KMS-11 (cell line): ENCODE measurements around the gene IL1RL1.

Experiments
- H2AFZ ChIP-seq: fragments of 200-600 bp; sonication (generic); 2 replicates; pipeline ENCODE4 v1.6.1; 2016; ENCODE audit warnings: antibody characterized with exemption, mixed run types, low read depth
- H3K27ac ChIP-seq: fragments of 200-600 bp; sonication (generic); 2 replicates; pipeline ENCODE4 v1.6.1; 2016; ENCODE audit warnings: mild to moderate bottlenecking, mixed run types
- H3K27me3 ChIP-seq: fragments of 200-600 bp; sonication (generic); 2 replicates; pipeline ENCODE4 v1.6.1; 2017; ENCODE audit warnings: mild to moderate bottlenecking, low read depth, mixed run types, moderate library complexity; ENCODE audit not compliant: insufficient read depth
- H3K36me3 ChIP-seq: fragments of 200-600 bp; sonication (generic); 2 replicates; pipeline ENCODE4 v1.6.1; 2017; ENCODE audit warnings: mild to moderate bottlenecking, mixed run types; ENCODE audit not compliant: insufficient read depth
- H3K4me1 ChIP-seq: fragments of 200-600 bp; sonication (generic); 2 replicates; pipeline ENCODE4 v1.6.1; 2016; ENCODE audit warnings: mild to moderate bottlenecking, low read depth, mixed run types; ENCODE audit not compliant: poor library complexity, severe bottlenecking
- H3K4me2 ChIP-seq: fragments of 200-600 bp; sonication (generic); 2 replicates; pipeline ENCODE4 v1.7.0; 2016; ENCODE audit warnings: mild to moderate bottlenecking, mixed run types
- H3K4me3 ChIP-seq: fragments of 200-600 bp; sonication (generic); IDR thresholded peaks from 2 replicates; pipeline ENCODE4 v1.6.1; 2017; ENCODE audit warnings: low read depth, low read length, mixed read lengths; ENCODE audit not compliant: insufficient read depth
- H3K79me2 ChIP-seq: fragments of 200-600 bp; sonication (generic); 2 replicates; pipeline ENCODE4 v1.6.1; 2016; ENCODE audit warnings: low read depth, mixed run types; ENCODE audit not compliant: insufficient read depth
- H3K9ac ChIP-seq: fragments of 200-600 bp; sonication (generic); 2 replicates; pipeline ENCODE4 v1.6.1; 2016; ENCODE audit warnings: mild to moderate bottlenecking, mixed run types
- H4K20me1 ChIP-seq: fragments of 200-600 bp; sonication (generic); 2 replicates; pipeline ENCODE4 v1.6.1; 2016; ENCODE audit warnings: mild to moderate bottlenecking, mixed run types; ENCODE audit not compliant: insufficient read depth
- TF ChIP-seq, protein P1 (sequence below): fragments of 200-600 bp; sonication (generic); conservative IDR thresholded peaks from 2 replicates; pipeline ENCODE4 v1.6.1; 2017; ENCODE audit warnings: low read depth, mild to moderate bottlenecking, antibody characterized with exemption, low read length, moderate library complexity, mixed read lengths

IL1RL1 gene

DNA sequence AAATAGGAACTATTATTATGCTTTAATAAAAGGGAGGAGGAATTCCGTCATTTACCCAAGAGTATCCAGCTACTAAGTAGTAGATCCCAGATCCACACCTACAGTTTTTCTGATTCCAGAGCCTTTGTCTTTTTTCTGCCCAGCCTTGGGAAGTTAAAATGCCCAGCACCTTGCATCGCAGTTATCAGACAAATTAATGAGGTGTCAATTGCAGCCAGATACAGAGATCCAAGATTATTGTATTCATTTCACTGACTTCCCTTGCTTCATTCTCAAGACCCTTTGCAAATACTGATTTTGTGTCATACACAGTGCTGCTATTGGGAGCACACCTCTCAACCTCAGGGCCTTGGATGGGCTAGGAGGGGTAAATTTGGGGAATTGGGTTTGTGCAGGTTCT is 45.4 kb downstream of the IL1RL1 start:
- Histone ChIP-seq H3K9ac (no peak overlapping the region), H3K4me1 (peaks cover 8% of the 10 kb centered on the region), H3K79me2 (no peaks in the 10 kb centered on the region), H3K27me3 (no peaks in the 10 kb centered on the region), H4K20me1 (no peaks in the 10 kb centered on the region), H3K4me2 (no peak overlapping the region), H2AFZ (no peak overlapping the region), H3K4me3 (no peak overlapping the region), H3K27ac (no peak overlapping the region), H3K36me3 (no peaks in the 10 kb centered on the region)
- TF ChIP-seq, protein P1, sequence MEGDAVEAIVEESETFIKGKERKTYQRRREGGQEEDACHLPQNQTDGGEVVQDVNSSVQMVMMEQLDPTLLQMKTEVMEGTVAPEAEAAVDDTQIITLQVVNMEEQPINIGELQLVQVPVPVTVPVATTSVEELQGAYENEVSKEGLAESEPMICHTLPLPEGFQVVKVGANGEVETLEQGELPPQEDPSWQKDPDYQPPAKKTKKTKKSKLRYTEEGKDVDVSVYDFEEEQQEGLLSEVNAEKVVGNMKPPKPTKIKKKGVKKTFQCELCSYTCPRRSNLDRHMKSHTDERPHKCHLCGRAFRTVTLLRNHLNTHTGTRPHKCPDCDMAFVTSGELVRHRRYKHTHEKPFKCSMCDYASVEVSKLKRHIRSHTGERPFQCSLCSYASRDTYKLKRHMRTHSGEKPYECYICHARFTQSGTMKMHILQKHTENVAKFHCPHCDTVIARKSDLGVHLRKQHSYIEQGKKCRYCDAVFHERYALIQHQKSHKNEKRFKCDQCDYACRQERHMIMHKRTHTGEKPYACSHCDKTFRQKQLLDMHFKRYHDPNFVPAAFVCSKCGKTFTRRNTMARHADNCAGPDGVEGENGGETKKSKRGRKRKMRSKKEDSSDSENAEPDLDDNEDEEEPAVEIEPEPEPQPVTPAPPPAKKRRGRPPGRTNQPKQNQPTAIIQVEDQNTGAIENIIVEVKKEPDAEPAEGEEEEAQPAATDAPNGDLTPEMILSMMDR: no peak

DNA sequence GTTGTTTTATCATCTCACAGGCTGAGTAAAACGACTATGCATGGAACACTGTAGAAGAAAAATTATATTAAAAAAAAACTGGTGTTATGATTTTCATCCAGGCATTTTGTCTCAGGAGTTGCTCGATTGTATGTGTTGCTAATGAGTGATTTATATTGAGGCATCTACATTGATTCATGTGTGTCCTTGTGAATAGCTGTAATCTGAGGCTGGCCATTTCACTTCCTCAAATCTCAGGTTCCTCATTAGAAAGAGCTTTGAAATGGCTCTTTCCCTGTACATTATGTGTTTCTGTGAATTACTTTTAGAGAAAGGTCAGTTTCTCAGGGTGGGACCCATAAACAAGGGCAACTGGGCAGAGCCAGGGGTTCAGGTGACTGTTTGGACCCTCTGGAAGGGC is 46.6 kb downstream of the IL1RL1 start:
- H3K4me2 ChIP-seq: no peak overlapping the region
- H3K4me3 ChIP-seq: no peak overlapping the region
- H3K9ac ChIP-seq: no peak overlapping the region
- H3K27ac ChIP-seq: no peak overlapping the region
- H4K20me1 ChIP-seq: no peaks in the 10 kb centered on the region
- peaks cover 8% of the 10 kb centered on the region for H3K4me1 ChIP-seq
- no peaks in the 10 kb centered on the region for H3K79me2 ChIP-seq
- H3K27me3 ChIP-seq: no peaks in the 10 kb centered on the region
- TF ChIP-seq, protein P1: no peak
- no peaks in the 10 kb centered on the region for H3K36me3 ChIP-seq
- no peak overlapping the region for H2AFZ ChIP-seq

DNA sequence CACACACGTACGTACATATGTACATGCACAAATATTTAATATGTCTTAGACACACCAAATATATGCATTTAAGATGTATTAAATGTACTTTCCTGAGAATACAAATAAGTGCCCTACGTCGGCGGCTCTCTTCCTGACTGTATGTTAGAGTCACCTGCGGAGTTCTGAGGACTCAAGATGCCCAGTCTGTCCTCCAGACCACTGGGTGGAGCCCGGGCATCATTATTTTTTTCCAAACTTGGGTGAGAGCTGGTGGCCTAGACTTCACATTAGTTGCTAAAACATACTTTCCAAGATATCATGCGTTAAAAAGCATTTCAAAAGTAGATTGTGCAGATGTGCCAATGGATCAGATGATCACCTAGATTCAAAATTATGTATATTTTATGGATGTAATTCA is 47.1 kb downstream of the IL1RL1 start:
- no peak overlapping the region for H3K4me3 ChIP-seq
- peaks cover 8% of the 10 kb centered on the region for H3K4me1 ChIP-seq
- H3K27ac ChIP-seq: no peak overlapping the region
- no peaks in the 10 kb centered on the region for H3K79me2 ChIP-seq
- H4K20me1 ChIP-seq: no peaks in the 10 kb centered on the region
- TF ChIP-seq, protein P1: no peak
- no peak overlapping the region for H3K4me2 ChIP-seq
- H3K27me3 ChIP-seq: no peaks in the 10 kb centered on the region
- no peak overlapping the region for H3K9ac ChIP-seq
- no peaks in the 10 kb centered on the region for H3K36me3 ChIP-seq
- H2AFZ ChIP-seq: no peak overlapping the region

DNA sequence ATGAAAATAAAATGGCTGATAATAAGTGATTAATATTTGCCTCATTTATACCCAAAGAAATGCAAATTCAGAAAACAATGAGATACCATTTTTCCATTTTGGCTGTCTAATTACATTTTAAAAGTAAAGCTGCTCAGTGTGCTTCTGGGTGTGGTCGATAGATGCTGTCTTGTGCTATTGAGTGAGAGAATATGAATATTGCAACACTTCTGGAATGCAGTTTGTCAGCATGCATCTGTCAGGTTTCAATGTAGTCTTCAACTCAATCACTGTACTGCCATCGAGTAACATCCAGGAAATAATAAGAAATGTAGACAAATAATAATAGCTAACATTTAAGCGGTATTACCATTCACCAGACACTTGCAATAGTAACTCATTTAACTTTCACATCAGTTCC is 48.2 kb downstream of the IL1RL1 start:
- H3K36me3 ChIP-seq: no peaks in the 10 kb centered on the region
- H3K79me2 ChIP-seq: no peaks in the 10 kb centered on the region
- no peak overlapping the region for H2AFZ ChIP-seq
- H3K27me3 ChIP-seq: no peaks in the 10 kb centered on the region
- H3K4me2 ChIP-seq: no peak overlapping the region
- no peak overlapping the region for H3K4me3 ChIP-seq
- TF ChIP-seq, protein P1: no peak
- H4K20me1 ChIP-seq: no peaks in the 10 kb centered on the region
- H3K9ac ChIP-seq: no peak overlapping the region
- H3K27ac ChIP-seq: no peak overlapping the region
- H3K4me1 ChIP-seq: peaks cover 8% of the 10 kb centered on the region
